Mesenchymal stem cell (in vitro differentiated cells and primary cell): ENCODE data around the gene SYT17.

Experiments
- DNase-seq: peaks from one replicate; pipeline ENCODE4 v3.0.0-alpha.2; 2013
- H2AFZ ChIP-seq: one replicate; pipeline ENCODE4 v1.6.1; 2013; ENCODE audit warnings: low read depth, mild to moderate bottlenecking, control low read depth, inconsistent platforms, low read length, moderate library complexity
- H2AK5ac ChIP-seq: 2 replicates; pipeline ENCODE4 v1.6.1; 2013; ENCODE audit warnings: low read length, moderate library complexity, mild to moderate bottlenecking, inconsistent platforms; ENCODE audit not compliant: severe bottlenecking
- H2BK120ac ChIP-seq: one replicate; pipeline ENCODE4 v1.6.1; 2013; ENCODE audit warnings: low read depth, mild to moderate bottlenecking, inconsistent platforms, low read length, moderate library complexity
- H2BK12ac ChIP-seq, 2 experiments: one replicate each; pipeline ENCODE4 v1.6.1; 2013; ENCODE audit warnings: inconsistent platforms in 2 of 2, low read length in 2 of 2, mild to moderate bottlenecking in 2 of 2, moderate library complexity in 2 of 2, control low read depth in 1 of 2
- H2BK15ac ChIP-seq: one replicate; pipeline ENCODE4 v1.6.1; 2013; ENCODE audit warnings: mild to moderate bottlenecking, low read depth, inconsistent platforms; ENCODE audit not compliant: poor library complexity, severe bottlenecking
- H2BK5ac ChIP-seq: 2 replicates; pipeline ENCODE4 v1.6.1; 2013; ENCODE audit warnings: low read depth, mild to moderate bottlenecking, low read length, control low read depth, inconsistent platforms; ENCODE audit not compliant: poor library complexity, severe bottlenecking
- H3K14ac ChIP-seq, 2 experiments: one replicate each; pipeline ENCODE4 v1.6.1; 2013; ENCODE audit warnings: inconsistent platforms in 2 of 2, low read length in 2 of 2, control low read depth in 1 of 2, mild to moderate bottlenecking in 1 of 2, moderate library complexity in 1 of 2
- H3K18ac ChIP-seq, 2 experiments: one replicate each; pipeline ENCODE4 v1.6.1; 2013; ENCODE audit warnings: inconsistent platforms in 2 of 2, low read length in 2 of 2, control low read depth in 1 of 2, low read depth in 1 of 2, mild to moderate bottlenecking in 1 of 2
- H3K23ac ChIP-seq, 2 experiments: one replicate each; pipeline ENCODE4 v1.6.1; 2013; ENCODE audit warnings: inconsistent platforms in 2 of 2, low read length in 2 of 2, mild to moderate bottlenecking in 2 of 2, moderate library complexity in 2 of 2, control low read depth in 1 of 2
- H3K27ac ChIP-seq: 2 replicates; pipeline ENCODE4 v1.5.1; 2013; ENCODE audit warnings: mild to moderate bottlenecking, moderate library complexity, low read length, control low read depth, inconsistent platforms; ENCODE audit not compliant: poor library complexity, severe bottlenecking
- H3K27me3 ChIP-seq, 2 experiments: 2 replicates each; pipeline versions ENCODE4 v1.6.1 to v1.7.0; 2013; ENCODE audit warnings: low read length in 2 of 2, mild to moderate bottlenecking in 2 of 2, moderate library complexity in 2 of 2, control low read depth in 1 of 2, inconsistent platforms in 1 of 2; ENCODE audit not compliant: control insufficient read depth in 1 of 2, insufficient read depth in 1 of 2
- H3K36me3 ChIP-seq, 2 experiments: 2 replicates each; pipeline versions ENCODE4 v1.6.1 to v1.7.0; 2013; ENCODE audit warnings: low read length in 2 of 2, control low read depth in 1 of 2, inconsistent platforms in 1 of 2, low read depth in 1 of 2, mild to moderate bottlenecking in 1 of 2; ENCODE audit not compliant: insufficient read depth in 2 of 2, control insufficient read depth in 1 of 2
- H3K4ac ChIP-seq, 2 experiments: one replicate each; pipeline ENCODE4 v1.6.1; 2013; ENCODE audit warnings: inconsistent platforms in 2 of 2, low read length in 2 of 2, mild to moderate bottlenecking in 2 of 2, moderate library complexity in 2 of 2, control low read depth in 1 of 2, low read depth in 1 of 2
- H3K4me1 ChIP-seq: 2 replicates; pipeline ENCODE4 v1.6.1; 2013; ENCODE audit warnings: low read depth, low read length, control low read depth; ENCODE audit not compliant: control insufficient read depth, insufficient read depth
- H3K4me2 ChIP-seq: 2 replicates; pipeline ENCODE4 v1.6.1; 2013; ENCODE audit warnings: low read length, mild to moderate bottlenecking, inconsistent platforms; ENCODE audit not compliant: poor library complexity, severe bottlenecking
- H3K4me3 ChIP-seq, 2 experiments: 2 replicates each; pipeline versions ENCODE4 v1.5.1 to v1.7.0; 2013; ENCODE audit warnings: low read length in 2 of 2, mild to moderate bottlenecking in 2 of 2, control low read depth in 1 of 2, low read depth in 1 of 2; ENCODE audit not compliant: insufficient read depth in 1 of 2
- H3K79me1 ChIP-seq: replicated peaks from 2 replicates; pipeline ENCODE4 v1.6.1; 2013; ENCODE audit warnings: mild to moderate bottlenecking, control low read depth, low read length, inconsistent platforms; ENCODE audit not compliant: poor library complexity, severe bottlenecking
- H3K9ac ChIP-seq: 2 replicates; pipeline ENCODE4 v1.7.0; 2013; ENCODE audit warnings: mild to moderate bottlenecking, low read length, moderate library complexity
- H3K9me3 ChIP-seq: 2 replicates; pipeline ENCODE4 v1.7.0; 2013; ENCODE audit warnings: mild to moderate bottlenecking, low read length; ENCODE audit not compliant: control insufficient read depth
- H4K8ac ChIP-seq: one replicate; pipeline ENCODE4 v1.6.1; 2013; ENCODE audit warnings: inconsistent platforms, mild to moderate bottlenecking, low read length, moderate library complexity
- H4K91ac ChIP-seq: one replicate; pipeline ENCODE4 v1.6.1; 2013; ENCODE audit warnings: mild to moderate bottlenecking, low read length, inconsistent platforms
- WGBS: methylation state at CpG from one replicate; pipeline ENCODE4 v1.1.7; 2013; ENCODE audit warnings: mixed read lengths; 5-methylcytosine and 5-hydroxymethylcytosine counted together

The SYT17 gene

DNA sequence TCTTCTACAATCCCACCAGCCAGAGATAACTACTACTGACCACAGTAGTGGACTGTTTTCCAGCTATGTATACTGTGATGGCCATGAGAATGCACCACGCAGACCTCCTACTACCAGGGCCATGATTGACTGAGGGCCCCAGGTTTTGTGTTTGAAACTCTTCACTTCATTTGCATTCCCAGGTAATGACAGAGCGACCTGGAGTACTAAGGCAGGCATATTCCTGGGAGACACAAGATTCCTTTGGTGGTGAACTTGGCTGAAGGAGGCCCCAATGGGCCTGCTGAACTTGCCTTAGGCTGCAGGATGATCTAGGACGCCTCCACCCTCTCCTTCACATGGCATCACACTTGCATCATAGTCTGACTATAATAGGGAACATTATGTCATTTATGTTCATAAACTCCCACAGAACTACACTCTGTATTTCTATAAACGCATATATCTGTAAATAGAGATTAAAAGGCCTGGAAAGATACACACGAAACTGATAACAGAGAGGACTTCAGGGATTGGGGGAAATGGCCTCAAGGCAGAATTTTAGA, 147.9 kb downstream of the SYT17 start:
- H3K4me2 ChIP-seq, result no peak overlapping the region
- H2BK15ac ChIP-seq, result no peak overlapping the region
- H3K9me3 ChIP-seq, result peaks cover 4% of the 10 kb centered on the region
- no peak overlapping the region for H3K4me3 ChIP-seq
- peaks cover 0 to 17% of the 10 kb centered on the region in 2 experiments for H3K27me3 ChIP-seq
- H3K18ac ChIP-seq, result no peak overlapping the region
- H2BK12ac ChIP-seq, result no peak overlapping the region
- no peak overlapping the region for H3K14ac ChIP-seq
- no peaks in the 10 kb centered on the region for H3K79me1 ChIP-seq
- no peak overlapping the region for H2AK5ac ChIP-seq
- no peak overlapping the region for H3K23ac ChIP-seq
- no peak overlapping the region for H3K4ac ChIP-seq
- no peak overlapping the region for H4K8ac ChIP-seq
- H2BK5ac ChIP-seq, result no peak overlapping the region
- H3K4me1 ChIP-seq, result no peaks in the 10 kb centered on the region
- H4K91ac ChIP-seq, result no peak overlapping the region
- 63% methylated on average over 2 of the region's 5 CpGs for WGBS
- H3K9ac ChIP-seq, result no peak overlapping the region
- H2BK120ac ChIP-seq, result no peak overlapping the region
- no peak overlapping the region for H3K27ac ChIP-seq
- no peaks in the 10 kb centered on the region for H3K36me3 ChIP-seq
- no peak for DNase-seq
- no peak overlapping the region for H2AFZ ChIP-seq

DNA sequence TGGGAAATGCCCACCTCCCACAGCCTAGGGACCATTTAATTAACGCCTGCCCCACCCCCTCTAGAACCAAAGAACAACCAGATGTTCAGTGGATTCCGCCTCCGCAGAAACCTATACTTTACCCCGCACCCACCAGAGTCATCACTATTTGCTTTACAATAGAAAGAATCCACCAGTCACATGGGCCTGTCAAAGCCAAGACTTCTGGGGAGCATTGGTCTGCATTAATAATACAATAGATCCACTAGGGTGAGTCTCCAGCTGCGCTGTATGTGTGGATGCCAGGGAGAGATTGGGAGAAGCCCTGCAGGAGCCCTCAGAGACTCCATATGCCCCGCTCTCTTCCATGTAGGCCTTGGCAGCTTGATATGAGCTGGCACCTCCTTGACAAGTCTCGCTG, 148.8 kb downstream of the SYT17 start:
- H3K4ac ChIP-seq, result no peak overlapping the region
- H2BK120ac ChIP-seq, result no peak overlapping the region
- no peak overlapping the region for H2BK15ac ChIP-seq
- H2BK12ac ChIP-seq, result no peak overlapping the region
- H3K27me3 ChIP-seq, result peaks cover 0 to 17% of the 10 kb centered on the region in 2 experiments
- H3K23ac ChIP-seq, result no peak overlapping the region
- no peak overlapping the region for H3K4me2 ChIP-seq
- no peaks in the 10 kb centered on the region for H3K36me3 ChIP-seq
- H3K18ac ChIP-seq, result no peak overlapping the region
- peaks cover 4% of the 10 kb centered on the region for H3K9me3 ChIP-seq
- H2AFZ ChIP-seq, result no peak overlapping the region
- no peak overlapping the region for H2BK5ac ChIP-seq
- H2AK5ac ChIP-seq, result no peak overlapping the region
- no peaks in the 10 kb centered on the region for H3K79me1 ChIP-seq
- no peak overlapping the region for H4K91ac ChIP-seq
- no peak for DNase-seq
- no peak overlapping the region for H3K9ac ChIP-seq
- H3K27ac ChIP-seq, result no peak overlapping the region
- no peaks in the 10 kb centered on the region for H3K4me1 ChIP-seq
- H3K14ac ChIP-seq, result peak overlapping the region in 1 of 2 experiments; percentile 44
- no peak overlapping the region for H3K4me3 ChIP-seq
- H4K8ac ChIP-seq, result no peak overlapping the region
- 12% methylated on average over 6 of the region's 7 CpGs for WGBS
